ENCODE data around the gene HLA-DPB1. TPM values are rescaled to one million over a fixed set of nuclear protein-coding genes. Genes with fewer than 3 reads are reported as not detected.

The HLA-DPB1 gene
- total and polyA plus RNA-seq, 2 of the 4 experiments (the other 2 are of a cell fraction) = 7.7 to 10.7 TPM

DNA sequence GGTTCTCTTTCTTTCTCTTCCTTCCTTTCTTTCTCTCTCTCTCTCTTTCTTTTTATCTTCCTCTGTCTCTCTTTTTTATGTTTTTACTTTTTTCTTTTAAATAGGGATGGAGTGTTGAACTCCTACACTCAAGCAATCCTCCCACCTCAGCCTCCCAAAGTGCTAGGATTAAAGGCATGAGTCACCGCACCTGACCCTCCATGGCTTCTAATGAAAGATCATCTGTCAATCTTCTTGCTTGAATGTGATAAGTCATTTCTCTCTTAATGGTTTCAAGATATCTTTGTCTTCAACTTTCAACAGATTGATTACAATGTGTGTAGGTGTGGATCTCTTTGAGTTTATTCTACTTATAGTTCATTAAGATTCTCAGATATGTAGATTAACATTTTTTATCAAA is 41.2 kb upstream of the HLA-DPB1 start:
- H3K4me3 ChIP-seq (ENCODE audit: insufficient read depth, low read depth, low read length) = no peak overlapping the region
- no peaks in the 10 kb centered on the region for H3K36me3 ChIP-seq (ENCODE audit: control insufficient read depth, insufficient read depth, low read length)
- H4K20me1 ChIP-seq (ENCODE audit: insufficient read depth, low read length) = no peaks in the 10 kb centered on the region
- ATAC-seq (ENCODE audit: low read depth) (no peak), DNase-seq (no peak)
- intact Hi-C loops (cut with micrococcal nuclease) = no loop called here
- peaks cover 18% of the 10 kb centered on the region for H3K27me3 ChIP-seq (ENCODE audit: control insufficient read depth, insufficient read depth, low read length)
- no peak overlapping the region for H2BK120ac ChIP-seq (ENCODE audit: low read depth, low read length)
- H2BK5ac ChIP-seq (ENCODE audit: low read depth, low read length, poor library complexity, severe bottlenecking) = no peak overlapping the region
- no peak overlapping the region for H2BK15ac ChIP-seq (ENCODE audit: low read depth, low read length)
- H3K4me2 ChIP-seq (ENCODE audit: low read depth, low read length) = no peak overlapping the region
- no peak overlapping the region for H4K91ac ChIP-seq (ENCODE audit: insufficient read depth, low read depth, low read length)
- dilution Hi-C loops (cut with HindIII; ENCODE audit: low sequenced_read_pairs, unreplicated experiment) = no loop called here
- POLR2A ChIA-PET (ENCODE audit: unreplicated experiment) = no interaction called here
- in situ Hi-C loops (cut with MboI; ENCODE audit: low sequenced_read_pairs) = no loop called here
- H3K4ac ChIP-seq (ENCODE audit: low read depth, low read length) = no peak overlapping the region
- no peaks in the 10 kb centered on the region for H3K9me3 ChIP-seq (ENCODE audit: control insufficient read depth, insufficient read depth, low read length)
- no peak overlapping the region for H3K14ac ChIP-seq (replicated peaks; ENCODE audit: low read depth, low read length)
- no TSS peak for BruUV-seq (replicated peaks)
- H2AK9ac ChIP-seq (replicated peaks; ENCODE audit: low read depth, low read length, poor library complexity) = no peak overlapping the region
- no peak overlapping the region for H3K9ac ChIP-seq (ENCODE audit: low read depth, low read length)
- no peaks in the 10 kb centered on the region for H3K4me1 ChIP-seq (ENCODE audit: control insufficient read depth, insufficient read depth, low read length)
- H3K23ac ChIP-seq (ENCODE audit: low read depth, low read length) = no peak overlapping the region
- no peak for TF ChIP-seq BHLHE40 (IDR thresholded peaks at IDR 0.05; ENCODE audit: low read depth, low read length)
- TF ChIP-seq FOS (IDR thresholded peaks at IDR 0.05; ENCODE audit: low read depth, low read length) = no peak
- TF ChIP-seq, protein P1, sequence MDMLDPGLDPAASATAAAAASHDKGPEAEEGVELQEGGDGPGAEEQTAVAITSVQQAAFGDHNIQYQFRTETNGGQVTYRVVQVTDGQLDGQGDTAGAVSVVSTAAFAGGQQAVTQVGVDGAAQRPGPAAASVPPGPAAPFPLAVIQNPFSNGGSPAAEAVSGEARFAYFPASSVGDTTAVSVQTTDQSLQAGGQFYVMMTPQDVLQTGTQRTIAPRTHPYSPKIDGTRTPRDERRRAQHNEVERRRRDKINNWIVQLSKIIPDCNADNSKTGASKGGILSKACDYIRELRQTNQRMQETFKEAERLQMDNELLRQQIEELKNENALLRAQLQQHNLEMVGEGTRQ (IDR thresholded peaks at IDR 0.05; ENCODE audit: low read depth, low read length) = no peak
- TF ChIP-seq MAFK (IDR thresholded peaks at IDR 0.05; ENCODE audit: low read depth, low read length) = no peak
- TF ChIP-seq MXI1 (IDR thresholded peaks at IDR 0.05; ENCODE audit: borderline replicate concordance, low read depth, low read length) = no peak
- no peak for TF ChIP-seq RFX5 (IDR thresholded peaks at IDR 0.05; ENCODE audit: low read depth, low read length)
- no peak for TF ChIP-seq SMC3 (IDR thresholded peaks at IDR 0.05; ENCODE audit: low read depth, low read length)
- TF ChIP-seq, protein P2, sequence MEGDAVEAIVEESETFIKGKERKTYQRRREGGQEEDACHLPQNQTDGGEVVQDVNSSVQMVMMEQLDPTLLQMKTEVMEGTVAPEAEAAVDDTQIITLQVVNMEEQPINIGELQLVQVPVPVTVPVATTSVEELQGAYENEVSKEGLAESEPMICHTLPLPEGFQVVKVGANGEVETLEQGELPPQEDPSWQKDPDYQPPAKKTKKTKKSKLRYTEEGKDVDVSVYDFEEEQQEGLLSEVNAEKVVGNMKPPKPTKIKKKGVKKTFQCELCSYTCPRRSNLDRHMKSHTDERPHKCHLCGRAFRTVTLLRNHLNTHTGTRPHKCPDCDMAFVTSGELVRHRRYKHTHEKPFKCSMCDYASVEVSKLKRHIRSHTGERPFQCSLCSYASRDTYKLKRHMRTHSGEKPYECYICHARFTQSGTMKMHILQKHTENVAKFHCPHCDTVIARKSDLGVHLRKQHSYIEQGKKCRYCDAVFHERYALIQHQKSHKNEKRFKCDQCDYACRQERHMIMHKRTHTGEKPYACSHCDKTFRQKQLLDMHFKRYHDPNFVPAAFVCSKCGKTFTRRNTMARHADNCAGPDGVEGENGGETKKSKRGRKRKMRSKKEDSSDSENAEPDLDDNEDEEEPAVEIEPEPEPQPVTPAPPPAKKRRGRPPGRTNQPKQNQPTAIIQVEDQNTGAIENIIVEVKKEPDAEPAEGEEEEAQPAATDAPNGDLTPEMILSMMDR (conservative IDR thresholded peaks at IDR 0.05; ENCODE audit: low read depth, low read length) = no peak
- TF ChIP-seq CHD1 (IDR thresholded peaks at IDR 0.05; ENCODE audit: low read depth, low read length) = no peak
- no peak for TF ChIP-seq POLR2A (IDR thresholded peaks at IDR 0.05; ENCODE audit: low read depth, low read length)
- no peak for TF ChIP-seq RAD21 (IDR thresholded peaks at IDR 0.05; ENCODE audit: low read length)
- TF ChIP-seq MAZ (IDR thresholded peaks at IDR 0.05; ENCODE audit: borderline replicate concordance, low read depth, low read length) = no peak
- TF ChIP-seq, protein P3, sequence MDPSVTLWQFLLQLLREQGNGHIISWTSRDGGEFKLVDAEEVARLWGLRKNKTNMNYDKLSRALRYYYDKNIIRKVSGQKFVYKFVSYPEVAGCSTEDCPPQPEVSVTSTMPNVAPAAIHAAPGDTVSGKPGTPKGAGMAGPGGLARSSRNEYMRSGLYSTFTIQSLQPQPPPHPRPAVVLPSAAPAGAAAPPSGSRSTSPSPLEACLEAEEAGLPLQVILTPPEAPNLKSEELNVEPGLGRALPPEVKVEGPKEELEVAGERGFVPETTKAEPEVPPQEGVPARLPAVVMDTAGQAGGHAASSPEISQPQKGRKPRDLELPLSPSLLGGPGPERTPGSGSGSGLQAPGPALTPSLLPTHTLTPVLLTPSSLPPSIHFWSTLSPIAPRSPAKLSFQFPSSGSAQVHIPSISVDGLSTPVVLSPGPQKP (IDR thresholded peaks at IDR 0.05; ENCODE audit: borderline replicate concordance, low read depth, low read length) = no peak
- no peak for TF ChIP-seq CEBPB (IDR thresholded peaks at IDR 0.05; ENCODE audit: low read depth, low read length)
- no peak for TF ChIP-seq RCOR1 (IDR thresholded peaks at IDR 0.05; ENCODE audit: insufficient replicate concordance, low read length)
- no peak for TF ChIP-seq NFE2L2 (IDR thresholded peaks at IDR 0.05; ENCODE audit: low read depth, low read length)
- no peak overlapping the region for H2AFZ ChIP-seq (replicated peaks; ENCODE audit: low read length, poor library complexity)
- no peaks in the 10 kb centered on the region for H3K79me1 ChIP-seq (ENCODE audit: low read depth in 1 of 2, low read length in 2 of 2)
- H2BK20ac ChIP-seq (ENCODE audit: low read depth, low read length) = no peak overlapping the region
- H2AK5ac ChIP-seq (ENCODE audit: low read depth, low read length) = no peak overlapping the region
- no peak overlapping the region for H3K18ac ChIP-seq (ENCODE audit: low read depth, low read length)
- no peak overlapping the region for H3K27ac ChIP-seq (ENCODE audit: insufficient read depth, low read length)
- WGBS, 2 experiments (ENCODE audit: extremely low coverage in 2 of 2, insufficient read length in 1 of 2) = no CpG with 5 or more reads among the region's 1 CpG
- H3K9me1 ChIP-seq (ENCODE audit: insufficient read depth, low read length) = no peaks in the 10 kb centered on the region
- H3K56ac ChIP-seq (ENCODE audit: extremely low read depth, insufficient read depth, low read length) = no peak overlapping the region
- CTCF ChIA-PET = no interaction called here
- no peak overlapping the region for H4K5ac ChIP-seq (ENCODE audit: low read depth, low read length)
- H4K8ac ChIP-seq (ENCODE audit: low read depth in 2 of 2, low read length in 2 of 2) = no peak overlapping the region

Measured in IMR-90 (cell line).